ENCODE results near the gene GPN2. TPM values are rescaled to one million over a fixed set of nuclear protein-coding genes. Genes with fewer than 3 reads are reported as not detected.
"Not testable (repeated sequence)": the region's sequence is repeated elsewhere in the genome, so short reads cannot be mapped to it uniquely, and the experiment has no call there.

GPN2 gene
- total RNA-seq, 1 experiment from 2014 or later = 20.0 TPM

DNA sequence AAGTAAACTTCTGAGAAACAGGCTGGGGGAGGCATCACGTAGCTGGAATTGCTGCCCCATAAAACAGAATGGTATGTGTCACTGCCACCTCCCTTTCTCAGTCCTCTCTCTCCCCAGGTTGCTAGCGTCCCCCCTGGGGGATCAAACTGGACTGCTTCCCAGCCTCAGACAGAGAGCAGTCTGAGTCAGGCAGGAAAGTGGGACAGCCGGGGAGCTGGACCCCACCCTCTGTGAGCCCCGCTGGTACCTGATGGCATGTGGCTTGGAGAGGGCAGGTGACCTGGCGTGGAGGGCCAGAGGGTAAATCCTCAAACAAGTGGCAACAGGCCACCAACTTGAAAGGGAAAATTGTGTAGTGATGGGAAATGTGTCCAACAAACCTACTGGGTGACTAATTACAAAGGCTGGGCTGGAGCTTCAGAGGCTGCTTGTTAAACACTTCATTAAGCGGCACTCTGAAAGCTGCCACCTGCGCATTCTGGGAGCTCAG, 28.1 kb downstream of the GPN2 start:
- DNase-seq (ENCODE audit: low spot score) = peak; percentile 45
- in situ Hi-C loops (cut with HindIII; ENCODE audit: low sequenced_read_pairs) = no loop called here

- DNase-seq (ENCODE audit: low spot score) = no peak
- in situ Hi-C loops (cut with HindIII; ENCODE audit: low sequenced_read_pairs) = no loop called here
Observed at GRCh38 chr1:26861286-26861701, 28.8 kb downstream of the GPN2 start.

DNA sequence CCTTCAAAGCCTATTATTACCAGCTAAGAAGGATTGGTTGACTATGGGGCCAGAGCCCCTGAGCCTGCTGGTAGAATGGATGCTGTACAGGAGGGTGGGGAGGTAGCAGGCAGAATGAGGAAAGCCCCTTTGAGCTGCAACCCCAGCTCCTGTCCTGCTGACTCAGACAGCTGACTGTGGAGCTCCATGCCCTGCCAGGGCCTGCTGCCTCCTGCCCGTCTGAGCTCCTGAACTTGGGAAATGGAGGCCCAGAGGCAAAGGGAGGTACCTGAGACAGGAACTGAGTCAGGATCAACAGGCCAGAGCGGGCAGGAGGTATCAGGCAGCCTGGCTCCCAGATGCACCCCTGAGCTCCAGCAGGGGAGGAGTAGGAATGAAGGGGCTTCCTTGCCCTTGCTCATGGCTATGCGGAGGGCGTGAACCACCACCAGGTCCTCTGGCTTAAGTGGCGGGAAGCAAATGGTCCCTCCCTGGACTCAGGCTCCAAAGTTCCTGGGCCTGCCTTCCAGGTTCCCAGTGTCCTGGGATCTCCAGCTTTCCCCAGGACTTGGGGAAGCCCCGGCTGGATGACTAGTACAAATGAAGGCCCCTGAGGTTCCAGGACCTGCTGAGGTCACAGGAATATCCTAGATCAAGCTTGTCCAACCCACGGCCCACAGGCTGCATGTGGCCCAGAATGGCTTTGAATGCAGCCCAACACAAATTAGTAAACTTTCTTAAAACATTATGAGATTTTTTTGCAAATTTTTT, 31.0 kb downstream of the GPN2 start:
- in situ Hi-C loops (cut with HindIII; ENCODE audit: low sequenced_read_pairs) = no loop called here
- DNase-seq (ENCODE audit: low spot score) = no peak

DNA sequence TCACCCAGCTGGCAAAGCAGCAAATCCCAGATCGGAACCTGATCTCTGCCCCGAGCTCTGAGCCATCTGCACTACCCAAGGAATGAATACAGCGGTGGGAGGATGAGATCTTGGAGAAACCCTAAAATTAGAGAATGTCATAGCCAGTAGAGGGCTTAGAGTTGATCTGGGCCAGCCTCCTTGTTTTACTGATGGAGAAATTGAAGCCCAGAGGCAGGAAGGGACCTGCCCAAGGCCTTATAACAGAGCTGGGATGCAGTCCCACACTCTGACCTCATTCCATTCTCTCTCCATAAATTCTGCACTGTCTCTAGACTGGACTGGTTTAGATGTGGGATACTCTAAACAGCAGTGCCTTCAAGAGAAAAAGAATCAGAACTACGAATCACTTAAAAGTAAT, 31.9 kb downstream of the GPN2 start:
- in situ Hi-C loops (cut with HindIII; ENCODE audit: low sequenced_read_pairs) = no loop called here
- DNase-seq (ENCODE audit: low spot score) = no peak

GRCh38 chr1:26857473-26858060, 32.5 kb downstream of the GPN2 start:
- in situ Hi-C loops (cut with HindIII; ENCODE audit: low sequenced_read_pairs) = no loop called here
- no peak for DNase-seq (ENCODE audit: low spot score)

GRCh38 chr1:26856604-26857469, 33.2 kb downstream of the GPN2 start:
- DNase-seq (ENCODE audit: low spot score) = peak; percentile 41
- in situ Hi-C loops (cut with HindIII; ENCODE audit: low sequenced_read_pairs) = no loop called here

DNA sequence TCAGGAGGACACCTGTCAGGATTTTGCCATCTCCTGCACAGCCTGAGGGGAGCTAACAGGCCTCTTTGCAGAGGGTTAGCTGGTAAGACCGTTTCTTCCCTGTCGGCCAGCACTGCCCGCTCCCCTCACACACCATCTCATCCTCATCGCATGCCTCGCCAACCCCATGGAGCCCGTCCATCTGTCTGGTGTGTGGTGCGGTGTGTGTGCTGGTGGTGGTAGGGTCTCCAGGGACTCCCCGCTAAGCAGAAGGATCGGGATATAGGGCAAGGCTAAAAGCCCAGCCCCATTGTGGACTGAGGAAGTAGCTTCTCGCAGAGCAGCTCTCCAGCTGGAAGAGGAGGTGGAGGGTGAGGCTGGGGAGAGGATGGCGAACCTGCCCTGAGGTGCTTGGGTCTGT, 33.9 kb downstream of the GPN2 start:
- in situ Hi-C loops (cut with HindIII; ENCODE audit: low sequenced_read_pairs) = no loop called here
- peak; percentile 53 for DNase-seq (ENCODE audit: low spot score)

GRCh38 chr1:26855636-26856035, 34.4 kb downstream of the GPN2 start:
- peak; percentile 72 for DNase-seq (ENCODE audit: low spot score)
- in situ Hi-C loops (cut with HindIII; ENCODE audit: low sequenced_read_pairs) = no loop called here

- in situ Hi-C loops (cut with HindIII; ENCODE audit: low sequenced_read_pairs) = no loop called here
- DNase-seq (ENCODE audit: low spot score) = no peak
Observed at GRCh38 chr1:26854906-26855305, 35.2 kb downstream of the GPN2 start.

- no peak for DNase-seq (ENCODE audit: low spot score)
- in situ Hi-C loops (cut with HindIII; ENCODE audit: low sequenced_read_pairs) = no loop called here
Observed at GRCh38 chr1:26853600-26853999, 36.5 kb downstream of the GPN2 start.

- peak; percentile 64 for DNase-seq (ENCODE audit: low spot score)
- in situ Hi-C loops (cut with HindIII; ENCODE audit: low sequenced_read_pairs) = no loop called here
Observed at GRCh38 chr1:26853156-26853555, 36.9 kb downstream of the GPN2 start.

- in situ Hi-C loops (cut with HindIII; ENCODE audit: low sequenced_read_pairs) = no loop called here
- DNase-seq (ENCODE audit: low spot score) = no peak
Observed at GRCh38 chr1:26852701-26853100, 37.4 kb downstream of the GPN2 start.

DNA sequence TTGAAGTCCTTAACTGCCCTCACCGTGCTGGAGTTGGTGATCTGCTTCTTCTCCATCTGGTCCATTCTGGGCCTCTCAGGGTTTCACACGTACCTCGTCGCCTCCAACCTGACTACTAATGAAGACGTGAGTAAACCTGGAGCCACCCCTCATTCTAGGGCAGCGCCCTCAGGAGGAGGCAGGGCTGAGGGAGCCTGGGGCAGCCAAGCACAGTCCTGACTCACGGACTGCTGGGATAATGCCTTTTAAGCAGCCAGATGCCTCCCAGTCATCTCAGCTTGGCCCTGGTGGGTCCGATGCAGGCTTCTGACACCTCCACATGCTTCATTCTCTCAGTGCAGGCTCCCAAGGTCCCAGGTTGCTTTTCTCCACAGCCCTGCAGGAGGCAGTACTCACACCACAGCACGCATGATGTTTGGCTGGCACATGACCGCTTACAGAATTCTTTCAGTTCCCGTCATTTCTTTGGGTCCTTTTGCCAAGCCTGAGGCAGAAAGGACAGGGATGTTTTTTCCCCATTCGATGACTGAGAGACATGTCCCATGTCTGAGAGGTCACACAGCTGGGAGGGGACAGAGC, 38.9 kb downstream of the GPN2 start:
- DNase-seq (ENCODE audit: low spot score) = no peak
- in situ Hi-C loops (cut with HindIII; ENCODE audit: low sequenced_read_pairs) = no loop called here

DNA sequence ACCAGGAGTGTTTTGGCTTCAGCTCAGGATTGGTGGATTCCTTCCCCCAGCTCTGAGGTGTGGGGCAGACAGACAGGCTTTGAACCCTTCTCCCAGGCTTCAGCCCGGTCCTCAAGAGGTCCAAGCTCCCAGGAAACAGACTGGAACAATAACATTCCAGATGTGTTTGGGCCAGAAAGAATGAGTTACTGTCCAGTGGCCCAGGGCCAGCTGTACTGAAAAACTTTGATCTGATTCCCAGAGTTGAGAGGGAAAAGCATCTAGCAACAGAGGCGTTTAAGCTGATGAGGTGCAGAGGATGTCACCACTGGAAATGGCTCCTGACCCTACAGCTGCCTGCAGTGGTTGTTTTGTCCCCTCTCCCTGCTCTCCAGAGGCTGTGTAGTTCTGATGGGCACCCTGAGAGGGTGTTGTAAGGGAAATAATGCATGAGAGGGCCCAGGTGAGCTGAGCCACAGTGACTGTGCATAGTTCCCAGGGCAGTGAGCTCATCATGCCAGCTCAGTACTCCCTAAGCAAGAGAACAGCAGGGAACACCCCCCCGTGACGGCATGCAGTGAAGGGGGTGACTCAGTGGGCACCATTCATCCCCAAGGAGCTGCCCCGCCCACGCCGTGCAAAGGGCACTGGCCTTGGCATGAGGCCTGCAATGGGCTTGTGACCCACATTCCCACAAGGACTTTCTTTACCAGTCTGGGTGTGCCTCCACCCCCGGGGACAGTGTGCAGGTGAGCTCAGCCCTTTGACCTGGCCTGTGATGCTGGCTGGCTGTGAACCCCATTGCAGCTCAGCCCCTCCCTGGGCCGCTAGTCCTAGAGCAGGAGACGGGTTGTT, 40.9 kb downstream of the GPN2 start:
- DNase-seq (ENCODE audit: low spot score) = no peak
- in situ Hi-C loops (cut with HindIII; ENCODE audit: low sequenced_read_pairs) = no loop called here

GRCh38 chr1:26848499-26848898, 41.6 kb downstream of the GPN2 start:
- DNase-seq (ENCODE audit: low spot score) = no peak
- in situ Hi-C loops (cut with HindIII; ENCODE audit: low sequenced_read_pairs) = no loop called here

DNA sequence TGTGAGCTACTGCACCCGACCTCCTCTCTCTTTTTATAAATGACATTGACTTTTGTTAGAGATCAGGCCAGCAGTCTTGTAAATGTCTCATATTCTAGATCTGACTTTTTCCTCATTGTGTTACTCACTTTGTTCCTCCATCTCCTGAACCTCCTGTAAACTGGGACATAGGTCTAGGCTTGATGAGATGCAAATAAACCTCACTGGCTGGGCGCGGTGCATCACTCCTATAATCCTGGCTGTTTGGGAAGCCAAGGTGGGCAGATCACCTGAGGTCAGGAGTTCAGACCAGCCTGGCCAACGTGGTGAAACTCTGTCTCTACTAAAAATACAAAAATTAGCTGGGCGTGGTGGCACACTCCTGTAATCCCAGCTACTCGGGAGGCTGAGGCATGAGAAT, 42.3 kb downstream of the GPN2 start:
- in situ Hi-C loops (cut with HindIII; ENCODE audit: low sequenced_read_pairs); DNase-seq (ENCODE audit: low spot score): not testable (repeated sequence)

DNA sequence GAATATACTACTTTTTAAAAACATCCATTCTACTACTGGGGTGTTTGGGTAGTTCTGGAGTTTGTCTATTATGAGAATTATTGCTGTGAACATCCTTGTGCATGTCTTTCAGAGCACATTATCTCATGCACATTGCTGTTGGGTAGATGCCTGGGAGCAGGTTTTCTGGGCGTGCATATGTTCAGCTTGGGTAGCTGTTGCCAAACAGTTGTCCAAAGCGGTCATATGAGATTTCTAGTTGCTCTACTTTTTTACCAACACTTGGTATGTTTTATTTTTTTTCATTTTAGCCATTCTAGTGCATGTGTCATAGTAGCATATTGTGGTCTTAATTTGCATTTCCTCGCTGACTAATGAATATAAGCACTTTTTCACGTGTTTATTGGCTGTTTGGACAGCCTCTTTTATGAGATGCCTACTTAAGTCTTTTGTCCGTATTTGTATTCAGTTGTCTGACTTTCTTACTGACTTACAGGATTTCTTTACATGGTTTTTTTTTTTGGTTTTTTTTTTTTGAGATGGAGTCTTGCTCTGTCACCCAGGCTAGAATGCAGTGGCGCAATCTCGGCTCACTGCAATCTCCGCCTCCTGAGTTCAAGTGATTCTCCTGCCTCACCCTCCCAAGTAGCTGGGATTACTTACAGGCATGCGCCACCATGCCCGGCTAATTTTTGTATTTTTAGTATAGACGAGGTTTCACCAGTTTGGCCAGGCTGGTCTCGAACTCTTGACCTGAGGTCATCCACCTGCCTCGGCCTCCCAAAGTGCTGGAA, 45.5 kb downstream of the GPN2 start:
- in situ Hi-C loops (cut with HindIII; ENCODE audit: low sequenced_read_pairs) = no loop called here
- DNase-seq (ENCODE audit: low spot score) = peak; percentile 69

GRCh38 chr1:26839779-26840178, 50.3 kb downstream of the GPN2 start:
- in situ Hi-C loops (cut with HindIII; ENCODE audit: low sequenced_read_pairs) = no loop called here
- no peak for DNase-seq (ENCODE audit: low spot score)
